Stimulated activated CD4-positive, alpha-beta T cell treated with anti-CD3 and anti-CD28 coated beads, Interleukin-12 subunit alpha, Interleukin-12 subunit beta, amount 100 ng/mL, for 24 hours (primary cell): ENCODE data around the gene MRTFA.
"Not testable (repeated sequence)": the region's sequence is repeated elsewhere in the genome, so short reads cannot be mapped to it uniquely, and the experiment has no call there.

ENCODE experiments used
- DNase-seq, 2 experiments: peaks; one replicate each; pipeline ENCODE4 v3.0.0-alpha.2; 2020; ENCODE audit warnings: low read depth in 2 of 2

The MRTFA gene

DNA sequence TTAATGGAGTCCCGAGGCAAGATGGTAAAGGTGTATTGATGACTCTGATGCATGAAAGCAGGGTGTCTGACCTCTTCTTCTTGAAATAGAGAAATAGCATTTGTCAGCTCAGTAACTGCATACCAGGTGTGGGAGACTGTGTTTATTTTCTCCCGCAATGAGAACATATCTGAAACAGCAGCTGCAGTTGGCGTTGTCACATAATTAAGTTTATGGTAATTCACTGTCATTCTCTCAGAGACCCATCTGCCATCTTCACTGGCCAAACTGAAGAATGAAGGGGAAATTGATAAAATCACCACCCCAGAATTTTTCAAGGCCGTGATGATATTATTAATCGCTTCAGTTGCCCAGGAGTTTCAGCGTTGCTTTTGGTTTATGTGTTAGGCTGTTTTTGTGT, 22.6 kb upstream of the MRTFA start:
- no peak for DNase-seq

DNA sequence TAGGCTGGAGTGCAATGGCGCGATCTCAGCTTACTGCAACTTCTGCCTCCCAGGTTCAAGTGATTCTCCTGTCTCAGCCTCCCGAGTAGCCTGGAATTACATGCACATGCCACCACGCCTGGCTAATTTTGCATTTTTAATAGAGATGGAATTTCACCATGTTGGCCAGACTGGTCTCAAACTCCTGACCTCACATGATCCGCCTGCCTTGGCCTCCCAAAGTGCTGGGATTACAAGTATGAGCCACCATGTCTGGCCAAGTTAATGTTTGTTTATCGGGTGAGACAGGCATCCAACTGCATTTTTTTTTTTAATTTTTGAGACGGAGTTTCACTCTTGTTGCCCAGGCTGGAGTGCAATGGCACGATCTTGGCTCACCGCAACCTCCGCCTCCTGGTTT, 20.1 kb upstream of the MRTFA start:
- not testable (repeated sequence) for DNase-seq

GRCh38 chr22:40655941-40656340, 19.4 kb upstream of the MRTFA start:
- not testable (repeated sequence) for DNase-seq

GRCh38 chr22:40654522-40655167, 18.1 kb upstream of the MRTFA start:
- DNase-seq = no peak

- DNase-seq = no peak
Measured at GRCh38 chr22:40653361-40653760, 16.8 kb upstream of the MRTFA start.

DNA sequence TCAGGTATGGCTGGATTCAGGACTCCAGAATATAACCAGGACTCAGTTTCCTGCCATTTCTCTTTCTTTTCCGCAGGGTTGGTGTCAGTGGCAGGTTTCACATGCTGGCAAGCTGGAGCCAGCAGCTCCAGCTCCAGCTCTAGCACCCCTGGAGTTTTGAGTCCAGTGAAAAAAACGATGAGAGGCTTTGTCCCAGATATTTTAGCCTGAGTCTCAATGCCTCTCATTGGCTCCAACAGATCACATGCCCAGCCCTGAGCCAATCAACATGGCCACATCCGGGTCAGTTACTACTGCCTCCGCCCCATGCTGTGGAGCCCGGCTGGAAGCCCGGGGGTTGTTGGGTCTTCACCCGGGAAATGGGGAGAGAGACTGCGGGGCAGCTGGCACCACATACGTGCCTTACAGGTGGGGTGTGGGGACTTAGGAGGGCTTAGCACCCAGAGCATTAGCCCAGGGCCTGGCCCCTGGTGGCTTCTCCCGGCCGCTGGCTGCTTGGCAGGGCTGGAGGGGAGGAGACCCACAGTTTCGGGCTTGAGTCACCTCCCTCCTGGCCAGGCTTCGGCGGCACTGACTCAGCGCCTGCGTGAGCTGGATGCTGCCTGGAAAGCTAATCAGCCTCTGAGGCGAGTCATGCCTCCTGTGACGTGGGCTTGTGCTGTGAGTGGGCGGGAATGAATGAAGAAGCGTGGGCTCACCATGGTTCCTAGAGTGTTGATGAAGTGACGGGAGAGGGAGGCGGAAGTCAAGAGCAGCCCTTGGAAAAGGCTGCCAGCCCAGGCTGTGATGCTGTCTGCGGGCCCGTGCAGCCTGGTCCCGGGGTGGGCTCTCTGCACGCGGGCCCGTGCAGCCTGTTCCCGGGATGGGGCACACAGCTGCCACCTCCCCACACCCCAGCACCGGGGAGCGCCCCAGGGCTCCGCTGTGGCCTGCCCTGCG, 15.3 kb upstream of the MRTFA start:
- peak; percentile 71 to 86 for DNase-seq

- no peak for DNase-seq
Measured at GRCh38 chr22:40651057-40651456, 14.5 kb upstream of the MRTFA start.

DNA sequence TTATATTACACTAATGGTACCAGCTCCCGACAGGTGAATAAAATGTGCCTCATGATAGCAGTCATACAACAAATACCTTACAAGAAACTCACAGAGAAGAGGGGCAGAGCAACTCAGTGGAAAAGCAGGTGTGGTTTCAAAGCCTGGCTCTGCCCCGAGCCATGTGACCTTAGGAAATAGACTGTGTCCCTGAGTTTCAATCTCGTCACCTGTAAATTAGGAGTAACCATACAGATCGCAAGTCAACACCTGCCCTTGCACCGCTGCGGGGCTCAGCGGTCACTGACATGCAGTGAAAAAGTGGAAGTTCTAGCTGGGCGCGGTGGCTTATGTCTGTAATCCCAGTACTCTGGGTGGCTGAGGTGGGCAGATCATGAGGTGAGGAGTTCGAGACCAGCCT, 11.9 kb upstream of the MRTFA start:
- DNase-seq = no peak

- DNase-seq = no peak
Measured at GRCh38 chr22:40645579-40646197, 9.2 kb upstream of the MRTFA start.

GRCh38 chr22:40642316-40642715, 5.8 kb upstream of the MRTFA start:
- no peak for DNase-seq

GRCh38 chr22:40641269-40641668, 4.8 kb upstream of the MRTFA start:
- no peak for DNase-seq

GRCh38 chr22:40638261-40638660, 1.7 kb upstream of the MRTFA start:
- DNase-seq = no peak

- DNase-seq = peak; percentile 8 to 69
Measured at GRCh38 chr22:40637183-40638150, 948 bp upstream of the MRTFA start.

DNA sequence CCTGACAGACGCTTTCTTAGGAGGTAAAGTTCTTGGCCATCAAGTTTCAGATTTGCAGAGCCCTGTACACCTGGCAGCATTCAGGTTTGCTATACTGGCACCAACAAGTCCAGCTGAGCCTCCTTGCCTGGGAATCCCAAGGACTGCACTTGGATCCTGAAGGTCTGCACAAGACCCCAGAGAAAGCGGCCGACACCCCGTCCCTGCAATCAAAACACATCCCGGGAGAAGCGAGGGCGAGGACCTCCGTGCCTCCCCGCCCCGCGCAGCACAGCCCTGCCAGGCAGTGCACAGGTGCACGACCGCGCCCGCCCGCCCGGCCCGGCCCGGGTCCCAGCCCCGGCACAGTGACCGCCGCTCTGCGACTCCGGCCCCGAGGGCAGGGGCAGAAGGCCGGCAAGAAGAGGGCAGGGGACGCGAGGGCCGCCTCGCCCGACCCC, 559 bp downstream of the MRTFA start:
- DNase-seq = no peak

DNA sequence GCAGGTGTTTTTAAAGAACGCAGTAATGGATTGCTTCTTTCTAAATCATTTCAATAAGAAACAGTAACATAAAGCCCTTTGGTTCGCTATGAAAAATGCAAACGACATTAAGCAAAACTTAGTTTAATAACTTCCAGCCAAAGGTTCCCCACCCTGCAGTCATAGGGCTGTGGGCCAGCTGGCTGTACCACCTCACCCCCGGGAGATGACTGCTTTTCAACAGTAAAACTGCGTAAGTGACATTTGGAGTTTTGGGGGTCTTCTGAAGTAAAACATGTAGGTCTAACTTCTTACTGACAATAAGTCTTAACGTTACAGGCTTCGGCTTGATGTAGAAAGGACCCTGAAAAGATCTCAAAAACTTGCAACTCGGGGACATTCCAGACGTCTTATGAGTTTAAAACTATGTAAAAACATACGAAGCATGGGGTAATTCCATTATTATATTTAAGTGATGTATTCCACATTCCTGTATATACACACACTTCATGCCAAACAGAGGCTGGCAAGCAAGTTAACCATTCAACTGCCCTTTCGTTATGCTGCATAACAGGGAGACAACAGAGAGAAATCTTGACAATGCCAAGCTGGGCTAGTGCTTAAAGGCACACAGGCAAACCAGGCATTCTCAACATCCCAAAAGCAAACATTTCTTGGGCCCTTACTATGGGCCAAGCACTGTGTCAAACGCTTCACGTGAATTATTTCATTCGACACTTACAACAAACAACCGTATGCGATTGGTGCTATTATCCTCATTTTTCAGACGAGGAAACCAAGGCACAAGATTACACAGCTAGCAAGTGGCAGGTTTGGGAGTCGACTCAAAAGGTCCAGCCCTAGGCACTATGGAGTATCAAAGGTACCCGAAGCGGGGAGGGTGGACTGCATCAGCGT, 1.2 kb downstream of the MRTFA start:
- DNase-seq = no peak

DNA sequence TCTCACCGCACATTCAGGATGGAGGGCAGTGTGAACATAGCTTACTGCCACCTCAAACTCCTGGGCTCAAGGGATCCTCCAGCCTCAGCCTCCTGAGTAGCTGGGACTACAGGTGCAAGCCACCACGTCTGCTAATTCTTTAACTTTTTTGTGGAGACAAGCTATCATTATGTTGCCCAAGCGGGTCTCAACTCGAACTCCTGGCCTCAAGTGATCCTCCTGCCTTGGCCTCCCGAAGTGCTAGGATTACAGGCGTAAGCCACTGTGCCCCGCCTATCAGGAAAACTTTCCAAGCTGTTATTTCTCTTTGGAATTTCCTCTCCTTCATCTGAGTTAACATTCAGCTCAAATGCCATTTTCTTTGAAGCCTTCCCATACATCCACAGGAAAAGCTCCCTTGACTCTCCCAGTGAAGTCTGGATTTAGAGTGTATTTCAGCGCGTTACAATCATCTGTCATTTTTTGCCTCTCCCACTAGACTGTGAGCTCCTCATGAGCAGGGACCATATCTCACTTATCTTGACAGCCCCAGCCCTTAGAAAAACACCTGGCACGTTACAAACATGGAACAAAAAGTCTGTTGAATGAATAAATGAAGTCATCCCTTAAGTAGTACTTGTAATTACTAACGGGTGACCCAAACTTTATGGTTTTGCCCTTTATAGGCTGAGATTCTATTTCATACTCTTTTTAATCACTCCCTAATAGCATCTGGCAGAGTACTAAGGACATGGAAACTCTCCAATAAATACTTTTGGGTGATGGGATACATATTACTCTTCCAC, 2.2 kb downstream of the MRTFA start:
- DNase-seq = no peak

DNA sequence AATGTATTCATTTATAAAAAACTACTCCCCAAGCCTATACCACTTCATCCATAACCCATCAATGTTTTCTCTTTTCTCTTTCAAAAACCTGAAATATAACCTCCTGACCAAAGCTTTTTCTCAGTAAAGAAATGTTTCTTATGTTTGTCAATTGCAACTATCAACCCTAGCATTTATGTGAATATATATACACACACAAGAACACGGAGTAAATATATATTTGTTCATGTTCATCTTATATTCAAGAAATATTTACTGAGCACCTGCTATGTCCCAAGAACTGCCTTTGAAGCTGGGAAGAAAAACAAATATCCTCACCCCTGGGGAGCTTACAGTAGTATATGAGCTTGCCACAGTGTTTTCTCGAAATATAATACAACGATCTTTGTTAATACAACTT, 3.5 kb downstream of the MRTFA start:
- no peak for DNase-seq

- DNase-seq = no peak
Measured at GRCh38 chr22:40631925-40632324, 4.6 kb downstream of the MRTFA start.

DNA sequence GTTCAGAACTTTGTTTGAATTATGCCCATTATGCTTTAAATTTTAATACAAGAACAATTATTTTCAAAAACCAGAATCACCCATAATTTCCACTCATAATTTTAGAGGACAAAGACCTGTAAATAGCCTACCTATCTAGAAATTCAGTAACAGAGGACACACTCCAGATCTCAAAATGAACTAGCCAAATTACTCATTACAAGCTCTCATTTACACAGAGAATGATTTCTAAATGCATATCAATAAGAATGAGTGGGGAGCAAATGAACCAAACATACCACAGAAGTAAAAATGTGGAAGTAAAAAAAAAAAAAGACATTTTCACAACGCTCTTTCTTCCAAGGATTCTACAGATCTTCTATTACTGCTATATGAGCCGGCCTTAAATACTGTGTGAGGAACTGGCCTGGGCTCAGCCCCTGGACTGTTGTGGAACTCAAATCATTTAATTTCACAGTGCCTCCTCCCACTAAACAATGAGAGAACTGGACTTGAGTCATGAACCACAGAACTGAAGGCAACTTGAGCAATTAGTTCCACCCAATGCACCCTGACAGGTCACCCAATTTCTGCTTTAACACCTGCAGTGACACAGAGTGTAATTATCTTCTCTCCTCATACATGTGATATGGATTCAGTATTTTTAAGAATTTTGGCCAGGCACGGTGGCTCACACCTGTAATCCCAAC, 8.0 kb downstream of the MRTFA start:
- no peak for DNase-seq
